ENCODE results near the gene GOLGA3. TPM values are rescaled to one million over a fixed set of nuclear protein-coding genes. Genes with fewer than 3 reads are reported as not detected.

The GOLGA3 gene
- total and polyA plus RNA-seq, 10 of the 15 experiments (the other 5 are each of a cell fraction or from before 2014, with no cell fraction given), result 2.0 to 42.7 (median 15.2) TPM

GRCh38 chr12:132835076-132836025 is 6.7 kb upstream of the GOLGA3 start:
- DNase-seq (ENCODE audit: low read depth, low spot score) (no peak), FAIRE-seq (no peak), ATAC-seq (no peak)
- no peaks in the 10 kb centered on the region for H3K4me1 ChIP-seq (ENCODE audit: control insufficient read depth, insufficient read depth, low read length)
- H3K36me3 ChIP-seq (ENCODE audit: control insufficient read depth in 2 of 2, insufficient read depth in 2 of 2, low read length in 1 of 2), result peaks cover 3 to 6% of the 10 kb centered on the region in 2 experiments; a peak in 3 of 4 replicates
- ChIA-PET POLR2A (no interaction called here), CTCF (no interaction called here), RAD21 (ENCODE audit: unreplicated experiment) (no interaction called here), SMC1A (ENCODE audit: uncharacterized antibody, unreplicated experiment) (no interaction called here)
- no peak overlapping the region for H3K4me2 ChIP-seq (ENCODE audit: control insufficient read depth, insufficient read depth)
- intact Hi-C loops (cut with micrococcal nuclease; ENCODE audit: unreplicated experiment), result no loop called here
- H3K9ac ChIP-seq (ENCODE audit: control insufficient read depth, insufficient read depth, low read length), result no peak overlapping the region
- H3K79me2 ChIP-seq (ENCODE audit: control insufficient read depth, insufficient read depth, low read length), result no peaks in the 10 kb centered on the region
- TF ChIP-seq RBBP5 (conservative IDR thresholded peaks at IDR 0.05) (no peak), SMC3 (IDR thresholded peaks at IDR 0.05; ENCODE audit: borderline replicate concordance, low read length) (no peak), CBX5 (IDR thresholded peaks at IDR 0.05; ENCODE audit: low read depth) (no peak), NR2C1 (IDR thresholded peaks at IDR 0.05) (no peak), MLLT1 (IDR thresholded peaks at IDR 0.05) (no peak), ESRRA (IDR thresholded peaks at IDR 0.05; ENCODE audit: low read length) (no peak), SP1 (IDR thresholded peaks at IDR 0.05; ENCODE audit: low read depth, low read length) (no peak), KAT2A (conservative IDR thresholded peaks at IDR 0.05; ENCODE audit: control insufficient read depth, low read depth, low read length) (no peak), USF1 (IDR thresholded peaks at IDR 0.05; ENCODE audit: borderline replicate concordance, extremely low read length, insufficient read depth, low read depth, low read length) (no peak), MYC (IDR thresholded peaks at IDR 0.05; ENCODE audit: insufficient read depth, insufficient read length, insufficient replicate concordance, low read length, severe bottlenecking) (no peak), POLR2AphosphoS2 (IDR thresholded peaks at IDR 0.05; ENCODE audit: low read depth, low read length) (no peak), MYB (IDR thresholded peaks at IDR 0.05; ENCODE audit: borderline replicate concordance, low read depth, low read length) (no peak), SMAD1 (IDR thresholded peaks at IDR 0.05; ENCODE audit: low read depth, partially characterized antibody) (no peak), MTA2 (IDR thresholded peaks at IDR 0.05; ENCODE audit: low read depth) (no peak), CBX3 (IDR thresholded peaks at IDR 0.05; ENCODE audit: borderline replicate concordance, low read depth) (no peak), IKZF1 (conservative IDR thresholded peaks at IDR 0.05) (no peak)
- H2AFZ ChIP-seq (ENCODE audit: control insufficient read depth, low read depth, low read length), result no peak overlapping the region
- H3K27ac ChIP-seq (ENCODE audit: control insufficient read depth, insufficient read depth), result no peak overlapping the region
- H3K27me3 ChIP-seq (replicated peaks in 1 of 2; ENCODE audit: control insufficient read depth in 2 of 2, insufficient read depth in 2 of 2, low read length in 1 of 2), result no peaks in the 10 kb centered on the region
- no TSS peak for BruUV-seq (replicated peaks)
- no peaks in the 10 kb centered on the region for H4K20me1 ChIP-seq (ENCODE audit: control insufficient read depth, insufficient read depth)
- H3K4me3 ChIP-seq, result no peak overlapping the region
- WGBS (ENCODE audit: insufficient coverage, insufficient replicate concordance, low lambda C conversion rate, missing lambda C conversion rate), result 98% methylated on average over 27 of the region's 42 CpGs
- in situ Hi-C loops (cut with MboI), result no loop called here
- H3K9me3 ChIP-seq (replicated peaks; ENCODE audit: control insufficient read depth, insufficient read depth, low read length), result no peaks in the 10 kb centered on the region

All from GM12878 (cell line).